NCI-H526 (cell line): ENCODE measurements around the gene SERPINF2.
"Not testable (repeated sequence)": the region's sequence is repeated elsewhere in the genome, so short reads cannot be mapped to it uniquely, and the experiment has no call there.

Experiments used
- DNase-seq, 2 experiments: peaks; one replicate each; lab custom pipeline; 2025; lab: John Stamatoyannopoulos, UW

The SERPINF2 gene

GRCh38 chr17:1742371-1743087, at the start of gene SERPINF2:
TSS of gene SERPINF2 (plus strand) at chr17:1742871. CDS start at chr17:1744996, 2,125 bp downstream.
- no peak for DNase-seq

- no peak for DNase-seq
Measured at GRCh38 chr17:1693339-1693738, 49.3 kb upstream of the SERPINF2 start.

GRCh38 chr17:1695365-1695764, 47.3 kb upstream of the SERPINF2 start:
- DNase-seq = no peak

- DNase-seq = no peak
Measured at GRCh38 chr17:1697681-1698080, 45.0 kb upstream of the SERPINF2 start.

- not testable (repeated sequence) for DNase-seq
Measured at GRCh38 chr17:1699891-1700290, 42.8 kb upstream of the SERPINF2 start.

GRCh38 chr17:1703063-1703462, 39.6 kb upstream of the SERPINF2 start:
- no peak for DNase-seq

- DNase-seq = peak; percentile 78 to 85
Measured at GRCh38 chr17:1705004-1705403, 37.7 kb upstream of the SERPINF2 start.

- peak; percentile 86 to 89 for DNase-seq
Measured at GRCh38 chr17:1707107-1707506, 35.6 kb upstream of the SERPINF2 start.

GRCh38 chr17:1708791-1709346, 33.8 kb upstream of the SERPINF2 start:
- not testable (repeated sequence) for DNase-seq

- no peak for DNase-seq
Measured at GRCh38 chr17:1709403-1709951, 33.2 kb upstream of the SERPINF2 start.

- peak in 1 of 2 experiments; percentile 62 for DNase-seq
Measured at GRCh38 chr17:1709971-1710806, 32.5 kb upstream of the SERPINF2 start, which contains the start of gene TLCD2. TSS of gene TLCD2 (minus strand) at chr17:1710377. CDS start at chr17:1710242, 135 bp downstream.

GRCh38 chr17:1710807-1711553, 31.7 kb upstream of the SERPINF2 start:
- no peak for DNase-seq

- DNase-seq = no peak
Measured at GRCh38 chr17:1711804-1712203, 30.9 kb upstream of the SERPINF2 start.

- no peak for DNase-seq
Measured at GRCh38 chr17:1712271-1712670, 30.4 kb upstream of the SERPINF2 start.

GRCh38 chr17:1713160-1713877, 29.4 kb upstream of the SERPINF2 start:
- no peak for DNase-seq

GRCh38 chr17:1713878-1714426, 28.7 kb upstream of the SERPINF2 start:
- peak; percentile 43 to 78 for DNase-seq

GRCh38 chr17:1714427-1714979, 28.2 kb upstream of the SERPINF2 start:
- DNase-seq = peak; percentile 16 to 77

GRCh38 chr17:1714980-1715802, 27.5 kb upstream of the SERPINF2 start:
- DNase-seq = peak in 1 of 2 experiments; percentile 29

GRCh38 chr17:1715803-1716075, 26.9 kb upstream of the SERPINF2 start:
- DNase-seq = no peak
